HepG2 (cell line): ENCODE results near the gene SLC34A3. TPM values are rescaled to one million over a fixed set of nuclear protein-coding genes. Genes with fewer than 3 reads are reported as not detected.

Experiments used
- ATAC-seq: fragments of 200-7000 bp; cut with Tn5 transposase; 3 replicates; pipeline ENCODE4 v1.9.1; 2020; ENCODE audit warnings: mild to moderate bottlenecking, moderate library complexity
- BruUV-seq: library from RNA; stranded (reverse); fragments of 400-500 nt; replicated peaks from 2 replicates; lab custom pipeline; 2021; lab: Mats Ljungman, UMichigan
- CTCF ChIA-PET: fragments of 300-600 bp; formaldehyde crosslinking; extraction: SDS; loops from one replicate; lab custom pipeline; 2021; ENCODE audit warnings: low total read pairs, inconsistent platforms, low intra/inter-chr PET ratio; lab: Yijun Ruan, JAX
- POLR2A ChIA-PET: fragments of 350-600 bp; sonication (Branson Sonifier 250); formaldehyde crosslinking; loops from one replicate; lab custom pipeline; 2020; ENCODE audit warnings: antibody characterized with exemption, inconsistent platforms; lab: Yijun Ruan, JAX
- DNase-seq: peaks from one replicate; pipeline ENCODE4 v3.0.0-alpha.2; 2015; ENCODE audit warnings: low spot score
- FAIRE-seq: peaks from 3 replicates; lab custom pipeline; 2011; peaks lifted over from hg19 to GRCh38; lab: Jason Lieb, UNC
- H2AFZ ChIP-seq: one replicate; pipeline ENCODE4 v1.6.1; 2011; ENCODE audit warnings: low read length, inconsistent platforms
- H3K27ac ChIP-seq: fragments of 300-600 bp; 3 replicates; pipeline ENCODE4 v1.8.0; 2011; ENCODE audit warnings: mixed run types, mild to moderate bottlenecking, mixed read lengths, low read length, inconsistent platforms; ENCODE audit not compliant: insufficient read depth; ENCODE audit errors: extremely low read length
- H3K27me3 ChIP-seq, 2 experiments: fragments of 200-600 bp in 1 of 2; 2 replicates in 1 of 2; 3 replicates in 1 of 2; pipeline versions ENCODE4 v1.6.0 to v1.8.0; 2011; ENCODE audit warnings: low read length in 2 of 2, mild to moderate bottlenecking in 2 of 2, moderate library complexity in 2 of 2, inconsistent platforms in 1 of 2; ENCODE audit not compliant: insufficient read depth in 2 of 2, control insufficient read depth in 1 of 2
- H3K36me3 ChIP-seq, 2 experiments: fragments of 200-600 bp in 1 of 2; replicated peaks in 1 of 2; 2 replicates in 1 of 2; 3 replicates in 1 of 2; pipeline versions ENCODE4 v1.5.1 to v1.8.0; 2011; ENCODE audit warnings: low read length in 2 of 2, inconsistent platforms in 1 of 2; ENCODE audit not compliant: insufficient read depth in 2 of 2, control insufficient read depth in 1 of 2
- H3K4me1 ChIP-seq: 2 replicates; pipeline ENCODE4 v1.5.1; 2012; ENCODE audit warnings: low read length, inconsistent platforms; ENCODE audit not compliant: insufficient read depth
- H3K4me2 ChIP-seq: 2 replicates; pipeline ENCODE4 v1.6.0; 2011; ENCODE audit warnings: low read depth, low read length, inconsistent platforms
- H3K4me3 ChIP-seq, 3 experiments: fragments of 200-600 bp in 1 of 3; sonication (generic), shearing (Covaris generic) in 1 of 3; replicated peaks in 1 of 3; 2 replicates each; pipeline ENCODE4 v1.5.1; 2011 to 2016; ENCODE audit warnings: low read length in 3 of 3, inconsistent platforms in 2 of 3, low read depth in 2 of 3, mild to moderate bottlenecking in 2 of 3, control low read depth in 1 of 3, mixed read lengths in 1 of 3; ENCODE audit not compliant: insufficient read depth in 1 of 3
- H3K79me2 ChIP-seq: one replicate; pipeline ENCODE4 v1.6.1; 2011; ENCODE audit warnings: low read length, inconsistent platforms; ENCODE audit not compliant: insufficient read depth
- H3K9ac ChIP-seq: 2 replicates; pipeline ENCODE4 v1.6.0; 2011; ENCODE audit warnings: mild to moderate bottlenecking, low read depth, low read length, inconsistent platforms; ENCODE audit not compliant: insufficient read depth
- H3K9me3 ChIP-seq: 2 replicates; pipeline ENCODE4 v1.5.1; 2012; ENCODE audit warnings: mild to moderate bottlenecking, low read length
- H4K20me1 ChIP-seq: 2 replicates; pipeline ENCODE4 v1.6.0; 2011; ENCODE audit warnings: inconsistent platforms, mild to moderate bottlenecking, low read length, moderate library complexity; ENCODE audit not compliant: insufficient read depth
- CENPT ChIP-seq: sonication (generic); formaldehyde crosslinking; IDR thresholded peaks from 2 replicates; pipeline ENCODE4 v1.8.0; 2022; ENCODE audit warnings: low read depth, mild to moderate bottlenecking, moderate library complexity, missing genetic modification reagents
- HNRNPL ChIP-seq: fragments of 200-400 bp; formaldehyde crosslinking; IDR thresholded peaks from 2 replicates; pipeline ENCODE4 v1.6.1; 2017; ENCODE audit warnings: mild to moderate bottlenecking, low read depth, low read length
- ZBTB38 ChIP-seq: sonication (generic); formaldehyde crosslinking; IDR thresholded peaks from 2 replicates; pipeline ENCODE4 v1.5.1; 2020; ENCODE audit warnings: mild to moderate bottlenecking, missing genetic modification reagents
- ZNF383 ChIP-seq: sonication (generic); formaldehyde crosslinking; IDR thresholded peaks from 2 replicates; pipeline ENCODE4 v1.4.0; 2020; ENCODE audit warnings: missing genetic modification reagents, mild to moderate bottlenecking, borderline replicate concordance
- ZNF777 ChIP-seq: sonication (generic); formaldehyde crosslinking; IDR thresholded peaks from 2 replicates; pipeline ENCODE4 v1.4.0; 2020; ENCODE audit warnings: missing genetic modification reagents
- WGBS: methylation state at CpG from one replicate; pipeline ENCODE4 v1.1.6; 2017; ENCODE audit warnings: low lambda C conversion rate; 5-methylcytosine and 5-hydroxymethylcytosine counted together
- in situ Hi-C: cut with HindIII; loops from 2 replicates; pipeline ENCODE4 v1.10.0; 2017; ENCODE audit warnings: low pct_unique_long_range_greater_than_20kb; ENCODE audit not compliant: extremely low pct_ligation_motif_present
- intact Hi-C: fragments of 100-400 bp; cut with micrococcal nuclease; formaldehyde crosslinking; loops from one replicate; pipeline ENCODE4 v1.10.0; 2022; ENCODE audit not compliant: unreplicated experiment
- polyA plus RNA-seq, 8 experiments: library from polyadenylated mRNA; depleted of rRNA in 3 of 8; stranded (reverse) in 7 of 8; unstranded in 1 of 8; fragments of >200 nt; fragmentation: Illumina TruSeq in 4 of 8; extraction: Trizol in 4 of 8; gene quantifications; 2 replicates each; pipeline versions ENCODE4 v1.2.1 to v1.2.3, GENCODE V29; 2011 to 2016; ENCODE audit warnings: low read depth in 4 of 8, missing spikeins in 1 of 8, mixed read lengths in 1 of 8; ENCODE audit not compliant: insufficient read depth in 1 of 8
- total RNA-seq, 5 experiments: library from RNA; depleted of rRNA; stranded (reverse); fragments of >200 nt; fragmentation: Illumina TruSeq; extraction: Trizol; gene quantifications; 2 replicates each; pipeline ENCODE4 v1.2.3, GENCODE V29; 2016; ENCODE audit warnings: low read depth in 1 of 5
- TF ChIP-seq, protein P1 (sequence below): sonication (generic); formaldehyde crosslinking; IDR thresholded peaks from 2 replicates; pipeline ENCODE4 v1.5.1; 2020; ENCODE audit warnings: mild to moderate bottlenecking, missing genetic modification reagents, moderate library complexity
- TF ChIP-seq, protein P2 (sequence below): sonication (generic); formaldehyde crosslinking; IDR thresholded peaks from 2 replicates; pipeline ENCODE4 v1.4.0; 2020; ENCODE audit warnings: mild to moderate bottlenecking, missing genetic modification reagents
- TF ChIP-seq, protein P3 (sequence below): sonication (generic); formaldehyde crosslinking; IDR thresholded peaks from 2 replicates; pipeline ENCODE4 v1.4.0; 2020; ENCODE audit warnings: missing genetic modification reagents

Gene SLC34A3
- total and polyA plus RNA-seq, 2 of the 13 experiments (the other 11 are each of a cell fraction or from before 2014, with no cell fraction given), result 0.07 to 1.0 TPM

DNA sequence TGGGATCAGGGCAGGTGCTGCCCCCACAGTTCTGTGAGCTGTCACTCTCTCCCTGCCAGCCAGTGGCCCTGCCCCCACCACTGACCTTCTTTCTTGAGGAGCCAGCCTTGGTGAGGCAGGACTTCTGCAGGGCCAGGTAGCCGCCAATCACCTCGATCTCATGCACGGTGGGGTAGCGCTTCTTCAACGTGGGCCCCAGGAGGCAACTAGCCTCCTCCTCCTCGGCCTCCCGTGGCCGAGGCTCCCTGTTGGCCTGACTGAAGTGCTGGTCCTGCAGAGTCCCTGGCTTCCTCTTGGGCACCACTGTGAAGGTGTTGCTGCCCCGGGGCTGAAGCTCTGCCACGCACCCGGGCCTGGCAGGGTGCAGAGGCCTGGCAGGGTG is 31.8 kb upstream of the SLC34A3 start (continued):
- TF ChIP-seq, protein P1, sequence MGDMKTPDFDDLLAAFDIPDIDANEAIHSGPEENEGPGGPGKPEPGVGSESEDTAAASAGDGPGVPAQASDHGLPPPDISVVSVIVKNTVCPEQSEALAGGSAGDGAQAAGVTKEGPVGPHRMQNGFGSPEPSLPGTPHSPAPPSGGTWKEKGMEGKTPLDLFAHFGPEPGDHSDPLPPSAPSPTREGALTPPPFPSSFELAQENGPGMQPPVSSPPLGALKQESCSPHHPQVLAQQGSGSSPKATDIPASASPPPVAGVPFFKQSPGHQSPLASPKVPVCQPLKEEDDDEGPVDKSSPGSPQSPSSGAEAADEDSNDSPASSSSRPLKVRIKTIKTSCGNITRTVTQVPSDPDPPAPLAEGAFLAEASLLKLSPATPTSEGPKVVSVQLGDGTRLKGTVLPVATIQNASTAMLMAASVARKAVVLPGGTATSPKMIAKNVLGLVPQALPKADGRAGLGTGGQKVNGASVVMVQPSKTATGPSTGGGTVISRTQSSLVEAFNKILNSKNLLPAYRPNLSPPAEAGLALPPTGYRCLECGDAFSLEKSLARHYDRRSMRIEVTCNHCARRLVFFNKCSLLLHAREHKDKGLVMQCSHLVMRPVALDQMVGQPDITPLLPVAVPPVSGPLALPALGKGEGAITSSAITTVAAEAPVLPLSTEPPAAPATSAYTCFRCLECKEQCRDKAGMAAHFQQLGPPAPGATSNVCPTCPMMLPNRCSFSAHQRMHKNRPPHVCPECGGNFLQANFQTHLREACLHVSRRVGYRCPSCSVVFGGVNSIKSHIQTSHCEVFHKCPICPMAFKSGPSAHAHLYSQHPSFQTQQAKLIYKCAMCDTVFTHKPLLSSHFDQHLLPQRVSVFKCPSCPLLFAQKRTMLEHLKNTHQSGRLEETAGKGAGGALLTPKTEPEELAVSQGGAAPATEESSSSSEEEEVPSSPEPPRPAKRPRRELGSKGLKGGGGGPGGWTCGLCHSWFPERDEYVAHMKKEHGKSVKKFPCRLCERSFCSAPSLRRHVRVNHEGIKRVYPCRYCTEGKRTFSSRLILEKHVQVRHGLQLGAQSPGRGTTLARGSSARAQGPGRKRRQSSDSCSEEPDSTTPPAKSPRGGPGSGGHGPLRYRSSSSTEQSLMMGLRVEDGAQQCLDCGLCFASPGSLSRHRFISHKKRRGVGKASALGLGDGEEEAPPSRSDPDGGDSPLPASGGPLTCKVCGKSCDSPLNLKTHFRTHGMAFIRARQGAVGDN (CRISPR knock-in tag), result peak; percentile 36; the same call in 1 of the 2 replicates
- TF ChIP-seq ZNF777 (CRISPR knock-in tag) (0 out of 2 replicates have a peak, but pooled peaks have one; percentile 43), HNRNPL (peak; percentile 65)

DNA sequence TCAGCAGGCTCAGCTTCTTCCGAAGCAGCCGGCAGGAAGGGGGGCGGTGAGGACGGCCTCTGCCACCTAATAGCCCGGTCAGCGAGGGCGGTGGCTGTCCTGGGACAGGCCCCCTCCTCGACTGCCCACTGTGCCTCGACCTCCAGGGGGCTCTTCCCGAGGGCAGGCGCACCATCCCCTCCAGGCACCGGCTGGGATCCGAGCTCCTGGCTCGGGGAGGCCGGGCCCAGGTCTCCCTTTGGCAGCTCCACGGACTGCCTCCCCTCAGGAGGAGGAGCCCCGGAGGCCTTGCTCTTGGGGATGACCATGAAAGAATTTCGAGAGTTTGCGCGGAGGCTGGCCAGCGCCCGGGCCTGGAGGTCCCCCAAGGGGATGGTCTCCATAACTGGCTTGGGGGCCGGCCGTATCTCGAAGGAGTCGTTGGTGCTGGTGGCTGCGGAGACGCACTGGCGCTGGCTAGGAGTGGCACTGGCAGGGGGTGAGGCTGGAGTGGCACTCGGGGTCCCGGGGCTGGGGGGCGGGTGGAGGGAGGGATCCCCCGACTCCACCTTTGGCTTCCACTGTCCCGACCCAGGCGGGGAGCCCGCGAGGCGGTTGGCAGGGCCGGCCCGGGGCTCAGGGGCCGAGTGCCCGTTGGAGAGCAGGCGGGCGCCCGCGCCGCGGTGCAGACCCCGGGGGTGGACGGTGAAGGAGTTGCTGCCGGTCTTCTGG is 31.1 kb upstream of the SLC34A3 start:
- Histone ChIP-seq H3K9ac (peak overlapping the region; percentile 73), H3K4me1 (peaks cover 80% of the 10 kb centered on the region), H2AFZ (no peak overlapping the region), H3K4me2 (peak overlapping the region; percentile 90), H3K27me3 (no peaks in the 10 kb centered on the region; a peak in 1 of 5 replicates), H3K27ac (peak overlapping the region; percentile 8), H3K79me2 (peaks cover 64% of the 10 kb centered on the region), H3K4me3 (peak overlapping the region; percentile 71 to 75 (median 72)), H3K36me3 (no peaks in the 10 kb centered on the region; a peak in 1 of 5 replicates), H3K9me3 (no peaks in the 10 kb centered on the region), H4K20me1 (peaks cover 4% of the 10 kb centered on the region; the same call in 1 of the 2 replicates)
- ChIA-PET CTCF (interaction anchor here (1.3 kb wide), 1 partner anchor 11 kb away, joined by 4 read pairs; the partner anchor contains the start of genes ANAPC2 and SSNA1), POLR2A (interaction anchor here (0.9 to 3.0 kb wide), 13 partner anchors 9 to 81 kb away, joined by 3 to 47 read pairs (median 6); partner anchors contain the start of genes ANAPC2, RNF208, SSNA1 and TUBB4B)
- WGBS, result 3% methylated on average over 11 of the region's 51 CpGs
- FAIRE-seq (no peak), ATAC-seq (no peak), DNase-seq (no peak)
- in situ Hi-C loops (no loop called here), intact Hi-C loops (loop anchor here (2.0 kb wide), 1 partner anchor 23 kb away; the partner anchor contains the start of gene RNF208)
- TSS peak; percentile 30 for BruUV-seq
- TF ChIP-seq ZNF383 (CRISPR knock-in tag), result no peak
- no peak for TF ChIP-seq CENPT (CRISPR knock-in tag)
- TF ChIP-seq, protein P2, sequence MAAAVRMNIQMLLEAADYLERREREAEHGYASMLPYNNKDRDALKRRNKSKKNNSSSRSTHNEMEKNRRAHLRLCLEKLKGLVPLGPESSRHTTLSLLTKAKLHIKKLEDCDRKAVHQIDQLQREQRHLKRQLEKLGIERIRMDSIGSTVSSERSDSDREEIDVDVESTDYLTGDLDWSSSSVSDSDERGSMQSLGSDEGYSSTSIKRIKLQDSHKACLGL (CRISPR knock-in tag), result 0 out of 2 replicates have a peak, but pooled peaks have one; percentile 37
- TF ChIP-seq ZBTB38 (CRISPR knock-in tag), result no peak
- TF ChIP-seq, protein P3, sequence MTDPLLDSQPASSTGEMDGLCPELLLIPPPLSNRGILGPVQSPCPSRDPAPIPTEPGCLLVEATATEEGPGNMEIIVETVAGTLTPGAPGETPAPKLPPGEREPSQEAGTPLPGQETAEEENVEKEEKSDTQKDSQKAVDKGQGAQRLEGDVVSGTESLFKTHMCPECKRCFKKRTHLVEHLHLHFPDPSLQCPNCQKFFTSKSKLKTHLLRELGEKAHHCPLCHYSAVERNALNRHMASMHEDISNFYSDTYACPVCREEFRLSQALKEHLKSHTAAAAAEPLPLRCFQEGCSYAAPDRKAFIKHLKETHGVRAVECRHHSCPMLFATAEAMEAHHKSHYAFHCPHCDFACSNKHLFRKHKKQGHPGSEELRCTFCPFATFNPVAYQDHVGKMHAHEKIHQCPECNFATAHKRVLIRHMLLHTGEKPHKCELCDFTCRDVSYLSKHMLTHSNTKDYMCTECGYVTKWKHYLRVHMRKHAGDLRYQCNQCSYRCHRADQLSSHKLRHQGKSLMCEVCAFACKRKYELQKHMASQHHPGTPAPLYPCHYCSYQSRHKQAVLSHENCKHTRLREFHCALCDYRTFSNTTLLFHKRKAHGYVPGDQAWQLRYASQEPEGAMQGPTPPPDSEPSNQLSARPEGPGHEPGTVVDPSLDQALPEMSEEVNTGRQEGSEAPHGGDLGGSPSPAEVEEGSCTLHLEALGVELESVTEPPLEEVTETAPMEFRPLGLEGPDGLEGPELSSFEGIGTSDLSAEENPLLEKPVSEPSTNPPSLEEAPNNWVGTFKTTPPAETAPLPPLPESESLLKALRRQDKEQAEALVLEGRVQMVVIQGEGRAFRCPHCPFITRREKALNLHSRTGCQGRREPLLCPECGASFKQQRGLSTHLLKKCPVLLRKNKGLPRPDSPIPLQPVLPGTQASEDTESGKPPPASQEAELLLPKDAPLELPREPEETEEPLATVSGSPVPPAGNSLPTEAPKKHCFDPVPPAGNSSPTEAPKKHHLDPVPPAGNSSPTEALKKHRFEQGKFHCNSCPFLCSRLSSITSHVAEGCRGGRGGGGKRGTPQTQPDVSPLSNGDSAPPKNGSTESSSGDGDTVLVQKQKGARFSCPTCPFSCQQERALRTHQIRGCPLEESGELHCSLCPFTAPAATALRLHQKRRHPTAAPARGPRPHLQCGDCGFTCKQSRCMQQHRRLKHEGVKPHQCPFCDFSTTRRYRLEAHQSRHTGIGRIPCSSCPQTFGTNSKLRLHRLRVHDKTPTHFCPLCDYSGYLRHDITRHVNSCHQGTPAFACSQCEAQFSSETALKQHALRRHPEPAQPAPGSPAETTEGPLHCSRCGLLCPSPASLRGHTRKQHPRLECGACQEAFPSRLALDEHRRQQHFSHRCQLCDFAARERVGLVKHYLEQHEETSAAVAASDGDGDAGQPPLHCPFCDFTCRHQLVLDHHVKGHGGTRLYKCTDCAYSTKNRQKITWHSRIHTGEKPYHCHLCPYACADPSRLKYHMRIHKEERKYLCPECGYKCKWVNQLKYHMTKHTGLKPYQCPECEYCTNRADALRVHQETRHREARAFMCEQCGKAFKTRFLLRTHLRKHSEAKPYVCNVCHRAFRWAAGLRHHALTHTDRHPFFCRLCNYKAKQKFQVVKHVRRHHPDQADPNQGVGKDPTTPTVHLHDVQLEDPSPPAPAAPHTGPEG, result no peak
